Colonic mucosa (tissue), 4 donors: ENCODE results near the gene NDUFS7. TPM values are rescaled to one million over a fixed set of nuclear protein-coding genes. Genes with fewer than 3 reads are reported as not detected.

Experiments used
- DNase-seq: peaks from one replicate; pipeline ENCODE4 v3.0.0-alpha.2; 2020
- H3K27ac ChIP-seq: fragments of 200-600 bp; one replicate; pipeline ENCODE4 v1.8.0; 2021
- H3K27me3 ChIP-seq: fragments of 200-600 bp; one replicate; pipeline ENCODE4 v1.8.0; 2021
- H3K36me3 ChIP-seq: fragments of 200-600 bp; one replicate; pipeline ENCODE4 v1.8.0; 2021
- H3K4me1 ChIP-seq: fragments of 200-600 bp; one replicate; pipeline ENCODE4 v1.8.0; 2021; ENCODE audit warnings: mild to moderate bottlenecking
- H3K4me3 ChIP-seq: fragments of 200-600 bp; one replicate; pipeline ENCODE4 v1.8.0; 2021
- H3K9ac ChIP-seq, 2 donors: one replicate each; pipeline ENCODE4 v1.7.0; 2013; ENCODE audit warnings: control low read depth in 2 of 2, low read depth in 2 of 2, low read length in 2 of 2
- H3K9me3 ChIP-seq: fragments of 200-600 bp; one replicate; pipeline ENCODE4 v1.8.0; 2021
- intact Hi-C: fragments of 100-400 bp; cut with DNase I; formaldehyde crosslinking; loops from one replicate; pipeline ENCODE4 v1.14.1; 2022
- total RNA-seq, 2 donors: library from RNA; stranded (reverse); fragmentation: NEBNext Ultra II Directional in 1 of 2; extraction: Animal tissue kit (Norgen Biotek cat#: 25700) in 1 of 2; gene quantifications; one replicate each; pipeline ENCODE4 v1.2.1, GENCODE V29; 2021
- TF ChIP-seq, protein P1 (sequence below): fragments of 200-600 bp; IDR thresholded peaks from one replicate; pipeline ENCODE4 v1.8.0; 2022; ENCODE audit warnings: antibody characterized with exemption, mild to moderate bottlenecking
- donor health status: healthy.
- donor health status: DM: no; HTN: no; CAD: no.
- donor health status: DM: no; HTN: no; CAD: no.

Gene NDUFS7
- total RNA-seq, 2 donors from 2014 or later = 192 to 244 TPM

- Histone ChIP-seq H3K9ac (no peak overlapping the region), H3K4me3 (no peak overlapping the region), H3K27ac (no peak overlapping the region), H3K36me3 (peaks cover 16% of the 10 kb centered on the region), H3K4me1 (no peaks in the 10 kb centered on the region), H3K9me3 (no peaks in the 10 kb centered on the region), H3K27me3 (no peaks in the 10 kb centered on the region)
- no peak for DNase-seq
- intact Hi-C loops = no loop called here
- TF ChIP-seq, protein P1, sequence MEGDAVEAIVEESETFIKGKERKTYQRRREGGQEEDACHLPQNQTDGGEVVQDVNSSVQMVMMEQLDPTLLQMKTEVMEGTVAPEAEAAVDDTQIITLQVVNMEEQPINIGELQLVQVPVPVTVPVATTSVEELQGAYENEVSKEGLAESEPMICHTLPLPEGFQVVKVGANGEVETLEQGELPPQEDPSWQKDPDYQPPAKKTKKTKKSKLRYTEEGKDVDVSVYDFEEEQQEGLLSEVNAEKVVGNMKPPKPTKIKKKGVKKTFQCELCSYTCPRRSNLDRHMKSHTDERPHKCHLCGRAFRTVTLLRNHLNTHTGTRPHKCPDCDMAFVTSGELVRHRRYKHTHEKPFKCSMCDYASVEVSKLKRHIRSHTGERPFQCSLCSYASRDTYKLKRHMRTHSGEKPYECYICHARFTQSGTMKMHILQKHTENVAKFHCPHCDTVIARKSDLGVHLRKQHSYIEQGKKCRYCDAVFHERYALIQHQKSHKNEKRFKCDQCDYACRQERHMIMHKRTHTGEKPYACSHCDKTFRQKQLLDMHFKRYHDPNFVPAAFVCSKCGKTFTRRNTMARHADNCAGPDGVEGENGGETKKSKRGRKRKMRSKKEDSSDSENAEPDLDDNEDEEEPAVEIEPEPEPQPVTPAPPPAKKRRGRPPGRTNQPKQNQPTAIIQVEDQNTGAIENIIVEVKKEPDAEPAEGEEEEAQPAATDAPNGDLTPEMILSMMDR = no peak
Measured at GRCh38 chr19:1433119-1434039, 49.7 kb downstream of the NDUFS7 start.

DNA sequence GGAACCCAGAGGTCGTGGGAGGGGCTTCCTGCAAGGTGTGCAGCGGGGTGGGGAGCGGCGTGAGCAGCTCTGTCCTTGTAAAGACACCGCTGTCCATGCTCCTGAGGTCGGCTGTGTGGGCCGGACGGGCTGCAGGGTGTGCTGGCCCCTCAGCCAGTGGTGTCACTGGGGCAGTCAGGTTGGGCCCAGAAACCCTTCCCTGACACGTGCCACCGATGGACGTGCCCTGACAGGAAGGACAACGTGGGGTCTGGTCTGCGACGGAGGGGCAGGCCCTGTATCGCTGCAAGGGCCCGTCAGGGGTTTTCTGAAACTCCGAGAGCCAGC is 50.3 kb downstream of the NDUFS7 start:
- H3K36me3 ChIP-seq = peaks cover 16% of the 10 kb centered on the region
- H3K4me1 ChIP-seq = no peaks in the 10 kb centered on the region
- no peak overlapping the region for H3K27ac ChIP-seq
- no peak overlapping the region for H3K4me3 ChIP-seq
- H3K27me3 ChIP-seq = no peaks in the 10 kb centered on the region
- H3K9ac ChIP-seq = no peak overlapping the region
- intact Hi-C loops = no loop called here
- no peaks in the 10 kb centered on the region for H3K9me3 ChIP-seq
- TF ChIP-seq, protein P1 = no peak
- no peak for DNase-seq

- Histone ChIP-seq H3K27me3 (no peaks in the 10 kb centered on the region), H3K4me3 (no peak overlapping the region), H3K4me1 (peaks cover 5% of the 10 kb centered on the region), H3K27ac (no peak overlapping the region), H3K9ac (no peak overlapping the region), H3K36me3 (peaks cover 17% of the 10 kb centered on the region), H3K9me3 (no peaks in the 10 kb centered on the region)
- no peak for DNase-seq
- intact Hi-C loops = no loop called here
- TF ChIP-seq, protein P1 = no peak
Measured at GRCh38 chr19:1434577-1435060, 50.9 kb downstream of the NDUFS7 start.

- Histone ChIP-seq H3K36me3 (peaks cover 26% of the 10 kb centered on the region), H3K4me3 (no peak overlapping the region), H3K4me1 (peaks cover 7% of the 10 kb centered on the region), H3K27ac (no peak overlapping the region), H3K9me3 (no peaks in the 10 kb centered on the region), H3K27me3 (no peaks in the 10 kb centered on the region), H3K9ac (no peak overlapping the region)
- intact Hi-C loops = no loop called here
- no peak for DNase-seq
- TF ChIP-seq, protein P1 = no peak
Measured at GRCh38 chr19:1435378-1435989, 51.8 kb downstream of the NDUFS7 start.

GRCh38 chr19:1437609-1438008 is 53.9 kb downstream of the NDUFS7 start:
- Histone ChIP-seq H3K27me3 (no peaks in the 10 kb centered on the region), H3K4me3 (peak overlapping the region; percentile 73), H3K27ac (peak overlapping the region; percentile 66), H3K36me3 (peaks cover 23% of the 10 kb centered on the region), H3K9ac (no peak overlapping the region), H3K9me3 (no peaks in the 10 kb centered on the region), H3K4me1 (peaks cover 7% of the 10 kb centered on the region)
- DNase-seq = no peak
- TF ChIP-seq, protein P1 = no peak
- intact Hi-C loops = no loop called here
